Activated naive CD4-positive, alpha-beta T cell treated with anti-CD3 and anti-CD28 coated beads, Interleukin-2, amount 50 U/mL, for 16 hours (primary cell): ENCODE results near the gene HIGD1B.
"Not testable (repeated sequence)": the region's sequence is repeated elsewhere in the genome, so short reads cannot be mapped to it uniquely, and the experiment has no call there.

ENCODE experiments used
- DNase-seq: peaks from one replicate; pipeline ENCODE4 v3.0.0-alpha.2; 2020

The HIGD1B gene

GRCh38 chr17:44847586-44847985, at the start of gene HIGD1B:
Gene HIGD1B (plus strand): TSS chr17:44847883. CDS start chr17:44848153, 270 bp downstream.
- DNase-seq, result no peak

GRCh38 chr17:44798356-44798755, 49.3 kb upstream of the HIGD1B start:
- DNase-seq, result no peak

DNA sequence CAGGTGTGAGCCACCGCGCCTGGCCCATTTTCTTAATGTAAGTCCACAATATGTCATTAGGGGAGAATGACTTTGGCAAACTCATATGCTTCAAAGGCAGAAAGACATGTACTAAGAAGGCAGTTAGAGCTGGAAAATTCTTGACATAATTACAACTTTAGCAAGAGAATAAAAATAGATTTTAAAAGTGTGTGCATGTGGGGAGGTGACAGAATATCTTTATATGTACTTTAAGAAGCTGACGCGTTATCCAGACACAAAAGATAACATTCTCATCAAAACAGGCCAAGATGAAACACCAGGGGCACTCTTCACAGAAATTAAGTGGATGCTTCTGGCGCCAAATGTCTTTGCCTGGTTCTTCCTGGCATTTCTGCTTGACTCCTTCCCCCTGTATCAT, 45.8 kb upstream of the HIGD1B start:
- DNase-seq, result no peak

DNA sequence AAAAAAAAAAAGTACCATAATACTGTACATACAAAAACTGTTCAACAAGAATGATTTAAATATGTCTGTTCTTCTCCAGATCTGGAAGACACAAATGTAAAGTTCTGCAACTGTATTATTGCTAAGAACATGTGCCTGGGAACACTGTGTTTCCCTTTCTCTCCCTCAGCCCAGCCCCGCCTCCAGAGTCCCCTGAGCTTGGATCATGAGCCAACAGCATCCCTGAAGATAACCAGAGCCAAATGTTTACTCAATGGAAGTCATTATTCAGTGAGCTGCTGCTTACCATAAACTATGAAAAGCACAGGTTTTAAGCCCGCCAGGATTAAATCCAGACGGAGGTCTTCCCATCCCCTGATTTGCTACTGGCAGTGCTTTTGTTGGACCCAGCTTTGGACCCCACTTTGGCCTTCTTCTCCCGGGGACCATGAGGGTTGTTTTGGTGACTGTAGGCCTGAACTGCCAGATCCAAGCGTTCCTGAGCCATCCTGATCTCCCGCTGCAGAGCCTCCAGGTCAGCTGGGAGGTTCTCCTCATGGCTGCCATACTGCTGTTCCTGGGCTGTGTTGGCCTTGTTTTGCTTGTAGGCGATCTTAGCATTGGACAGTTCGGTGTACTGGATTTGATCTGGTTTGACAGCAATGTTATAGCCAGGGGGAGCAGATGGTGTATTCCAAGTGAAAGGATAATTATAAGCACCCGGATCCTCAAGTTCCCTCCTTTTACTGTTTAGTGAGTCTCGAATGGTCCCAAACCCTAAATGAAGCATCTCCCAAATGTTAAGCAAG, 43.2 kb upstream of the HIGD1B start:
- no peak for DNase-seq

- no peak for DNase-seq
Observed at GRCh38 chr17:44807093-44807816, 40.4 kb upstream of the HIGD1B start.

- DNase-seq, result no peak
Observed at GRCh38 chr17:44807817-44808155, 39.9 kb upstream of the HIGD1B start.

DNA sequence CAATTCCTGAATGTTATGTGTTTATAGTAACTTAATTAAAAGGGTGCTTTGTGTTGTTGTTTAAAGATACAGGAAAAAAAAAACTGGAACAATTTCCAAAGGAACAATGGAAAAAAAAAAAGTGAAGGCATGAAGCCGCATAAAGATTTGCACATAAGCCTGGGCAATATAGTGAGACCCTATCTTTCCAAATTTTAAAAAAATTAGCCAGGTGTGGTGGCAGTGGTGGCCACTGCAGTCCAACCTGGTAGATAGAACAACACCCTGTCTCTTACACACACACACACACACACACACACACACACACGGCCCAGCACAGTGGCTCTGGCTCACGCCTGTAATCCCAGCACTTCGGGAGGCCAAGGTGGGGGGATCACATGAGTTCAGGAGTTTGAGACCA, 39.5 kb upstream of the HIGD1B start:
- no peak for DNase-seq

DNA sequence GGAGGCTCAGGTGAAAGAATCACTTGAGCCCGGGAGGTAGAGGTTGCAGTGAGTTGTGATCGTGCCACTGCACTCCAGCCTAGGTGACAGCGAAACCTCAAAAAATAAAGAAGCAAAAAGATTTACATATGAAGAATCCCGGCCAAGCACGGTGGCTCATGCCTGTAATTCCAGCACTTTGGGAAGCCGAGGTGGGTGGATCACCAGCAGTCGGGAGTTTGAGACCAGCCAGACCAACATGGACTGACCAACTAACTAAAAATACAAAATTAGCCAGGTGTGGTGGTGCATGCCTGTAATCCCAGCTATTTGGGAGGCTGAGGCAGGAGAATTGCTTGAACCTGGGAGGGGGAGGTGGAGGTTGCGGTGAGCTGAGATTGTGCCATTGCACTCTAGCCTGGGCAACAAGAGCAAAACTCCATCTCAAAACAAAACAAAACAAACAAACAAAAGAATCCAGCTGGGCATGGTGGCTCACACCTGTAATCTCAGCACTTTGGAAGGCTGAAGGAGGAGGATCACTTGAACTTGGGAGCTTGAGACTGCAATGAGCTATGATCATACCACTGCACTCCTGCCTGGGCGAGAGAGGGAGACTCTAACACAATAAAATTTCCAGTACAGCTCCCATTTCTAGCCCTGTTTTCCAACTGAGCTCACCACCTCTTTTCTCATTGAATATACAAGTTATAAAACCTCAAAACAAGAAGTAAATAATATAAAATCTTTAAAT, 38.9 kb upstream of the HIGD1B start:
- not testable (repeated sequence) for DNase-seq

- no peak for DNase-seq
Observed at GRCh38 chr17:44812263-44812662, 35.4 kb upstream of the HIGD1B start.

DNA sequence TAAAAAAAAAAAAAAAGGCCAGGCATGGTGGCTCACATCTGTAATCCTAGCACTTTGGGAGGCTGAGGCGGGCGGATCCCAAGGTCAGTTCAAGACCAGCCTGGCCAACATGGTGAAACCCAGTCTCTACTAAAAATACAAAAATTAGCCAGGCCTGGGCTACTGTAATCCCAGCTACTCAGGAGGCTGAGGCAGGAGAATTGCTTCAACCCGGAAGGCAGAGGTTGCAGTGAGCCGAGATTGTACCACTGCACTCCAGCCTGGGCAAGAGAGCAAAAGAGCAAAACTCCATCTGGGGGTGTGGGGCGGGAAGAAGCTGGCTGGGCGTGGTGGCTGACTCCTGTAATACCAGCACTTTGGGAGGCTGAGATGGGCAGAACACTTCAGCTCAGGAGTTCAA, 29.2 kb upstream of the HIGD1B start:
- DNase-seq, result not testable (repeated sequence)

DNA sequence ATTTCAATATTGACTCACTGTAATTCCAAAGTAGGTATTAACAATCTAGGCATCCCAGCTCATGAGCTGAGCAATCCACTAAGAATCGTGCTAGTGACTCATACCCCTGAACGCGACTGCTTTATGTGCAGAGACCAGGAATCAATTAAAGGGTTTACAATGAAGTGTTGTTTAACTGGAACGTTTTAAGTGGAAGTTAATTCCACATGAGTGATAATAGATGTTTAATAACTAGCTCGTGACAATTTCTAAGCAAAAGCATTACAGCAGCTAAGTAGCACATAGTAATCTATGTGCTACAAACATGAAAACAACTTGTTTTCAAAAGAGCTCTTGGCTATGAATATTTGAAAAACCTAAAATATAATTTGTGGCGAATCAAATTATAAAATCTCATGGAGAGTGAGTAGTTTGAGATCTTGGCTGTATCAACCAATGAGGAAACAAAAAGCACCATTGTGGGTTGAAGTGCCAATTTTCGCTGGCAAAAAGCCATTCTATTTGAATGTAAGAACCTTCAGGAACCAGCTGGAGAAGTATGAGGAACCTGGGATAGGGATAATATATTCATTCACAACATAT, 27.0 kb upstream of the HIGD1B start:
- DNase-seq, result no peak

DNA sequence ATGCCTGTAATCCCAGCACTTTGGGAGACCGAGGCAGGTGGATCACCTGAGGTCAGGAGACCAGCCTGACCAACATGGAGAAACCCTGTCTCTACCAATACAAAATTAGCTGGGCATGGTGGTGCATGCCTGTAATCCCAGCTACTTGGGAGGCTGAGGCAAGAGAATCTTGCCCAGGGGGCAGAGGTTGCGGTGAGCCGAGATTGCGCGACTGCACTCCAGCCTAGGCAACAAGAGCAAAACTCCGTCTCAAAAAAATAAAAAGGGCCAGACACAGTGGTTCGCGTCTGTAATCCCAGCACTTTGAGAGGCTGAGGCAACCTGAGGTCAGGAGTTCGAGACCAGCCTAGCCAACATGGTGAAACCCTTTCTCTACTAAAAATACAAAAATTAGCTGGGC, 22.4 kb upstream of the HIGD1B start:
- not testable (repeated sequence) for DNase-seq

DNA sequence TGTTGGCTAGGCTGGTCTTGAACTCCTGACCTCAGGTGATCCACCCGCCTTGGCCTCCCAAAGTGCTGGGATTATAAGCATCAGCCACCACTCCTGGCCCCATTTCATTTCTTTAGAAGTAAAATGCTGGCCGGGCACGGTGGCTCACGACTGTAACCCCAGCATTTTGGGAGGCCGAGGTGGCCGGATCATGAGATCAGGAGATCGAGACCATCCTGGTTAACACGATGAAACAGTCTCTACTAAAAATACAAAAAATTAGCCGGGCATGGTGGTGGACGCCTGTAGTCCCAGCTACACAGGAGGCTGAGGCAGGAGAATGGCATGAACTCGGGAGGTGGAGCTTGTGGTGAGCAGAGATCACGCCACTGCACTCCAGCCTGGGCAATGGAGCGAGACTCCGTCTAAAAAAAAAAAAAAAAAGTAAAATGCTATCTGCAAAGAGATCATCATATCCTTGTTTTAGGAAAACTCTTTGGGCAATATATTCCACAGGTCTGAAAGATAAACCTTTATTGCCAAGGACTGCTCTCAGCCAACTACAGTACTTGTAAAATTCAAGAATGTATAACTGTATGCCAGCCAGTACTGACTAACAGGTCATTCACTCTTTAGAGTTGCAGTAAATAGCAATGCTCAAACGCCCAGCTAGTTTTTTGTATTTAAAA, 21.4 kb upstream of the HIGD1B start:
- DNase-seq, result no peak

GRCh38 chr17:44827863-44828262, 19.8 kb upstream of the HIGD1B start:
- DNase-seq, result no peak

- no peak for DNase-seq
Observed at GRCh38 chr17:44828919-44829522, 18.7 kb upstream of the HIGD1B start.

- peak; percentile 21 for DNase-seq
Observed at GRCh38 chr17:44829523-44830358, 17.9 kb upstream of the HIGD1B start, which contains the start of gene GJC1. Gene GJC1 (minus strand): TSS chr17:44830287. CDS start chr17:44805817, 24,470 bp downstream.

GRCh38 chr17:44830359-44831288, 17.1 kb upstream of the HIGD1B start:
- peak; percentile 25 for DNase-seq

GRCh38 chr17:44831371-44831770, 16.3 kb upstream of the HIGD1B start:
- DNase-seq, result no peak

GRCh38 chr17:44832805-44833204, 14.9 kb upstream of the HIGD1B start:
- no peak for DNase-seq

- no peak for DNase-seq
Observed at GRCh38 chr17:44837196-44837595, 10.5 kb upstream of the HIGD1B start.
